Stimulated activated CD4-positive, alpha-beta T cell treated with anti-CD3 and anti-CD28 coated beads, Interleukin-12 subunit alpha, Interleukin-12 subunit beta, amount 100 ng/mL, for 4 hours (primary cell): Measurements from ENCODE around the gene NFE2L1.
A peak's percentile ranks its signal among the peaks of the same experiment; 100 is the strongest.
"Not testable (repeated sequence)": the region's sequence is repeated elsewhere in the genome, so short reads cannot be mapped to it uniquely, and the experiment has no call there.

ENCODE experiments used
- DNase-seq: peaks from one replicate; pipeline ENCODE4 v3.0.0-alpha.2; 2020

Gene NFE2L1

DNA sequence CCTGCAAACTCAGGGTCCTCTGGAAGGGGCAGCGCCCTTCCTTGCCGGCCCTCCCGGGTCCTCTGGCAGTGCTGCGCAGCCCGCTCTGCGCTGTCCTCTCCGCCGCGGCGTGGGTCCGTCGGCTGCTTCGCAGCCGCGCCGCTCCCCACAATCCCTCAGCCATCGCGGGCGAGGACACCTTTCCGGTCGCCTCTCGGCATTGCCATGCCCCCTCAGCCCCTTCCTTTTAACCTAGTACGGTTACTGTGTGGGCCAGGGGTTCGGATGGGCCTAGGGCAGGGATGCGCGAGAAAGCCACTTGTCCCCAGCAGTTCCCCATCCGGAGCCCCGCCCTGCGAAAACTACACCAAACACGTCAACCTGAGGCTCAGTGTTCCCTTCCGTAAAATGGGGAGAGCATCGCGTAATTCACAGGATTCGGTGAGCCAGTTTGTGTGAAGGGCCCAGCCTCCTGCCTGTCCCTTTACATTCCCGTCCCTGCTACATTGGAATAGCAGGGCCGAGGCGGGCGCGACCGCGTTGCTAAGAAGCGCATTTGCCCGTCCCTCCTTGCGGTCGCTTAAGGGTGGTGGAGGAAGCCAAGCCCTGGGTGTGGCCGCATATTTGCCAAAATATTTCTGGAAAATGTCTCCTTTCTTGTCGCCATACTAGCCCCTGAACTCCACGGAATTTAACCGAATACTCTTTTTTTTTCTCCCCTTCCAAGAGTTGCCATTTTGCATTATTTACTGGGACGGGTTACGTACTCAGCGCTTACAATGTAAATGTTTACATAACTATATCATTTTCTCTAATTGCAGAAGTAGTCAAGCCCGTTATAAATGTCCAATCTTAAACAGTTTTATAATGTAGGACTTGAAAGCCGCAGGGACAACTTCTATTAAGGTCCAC is 23.8 kb upstream of the NFE2L1 start:
- DNase-seq, result peak; percentile 25

DNA sequence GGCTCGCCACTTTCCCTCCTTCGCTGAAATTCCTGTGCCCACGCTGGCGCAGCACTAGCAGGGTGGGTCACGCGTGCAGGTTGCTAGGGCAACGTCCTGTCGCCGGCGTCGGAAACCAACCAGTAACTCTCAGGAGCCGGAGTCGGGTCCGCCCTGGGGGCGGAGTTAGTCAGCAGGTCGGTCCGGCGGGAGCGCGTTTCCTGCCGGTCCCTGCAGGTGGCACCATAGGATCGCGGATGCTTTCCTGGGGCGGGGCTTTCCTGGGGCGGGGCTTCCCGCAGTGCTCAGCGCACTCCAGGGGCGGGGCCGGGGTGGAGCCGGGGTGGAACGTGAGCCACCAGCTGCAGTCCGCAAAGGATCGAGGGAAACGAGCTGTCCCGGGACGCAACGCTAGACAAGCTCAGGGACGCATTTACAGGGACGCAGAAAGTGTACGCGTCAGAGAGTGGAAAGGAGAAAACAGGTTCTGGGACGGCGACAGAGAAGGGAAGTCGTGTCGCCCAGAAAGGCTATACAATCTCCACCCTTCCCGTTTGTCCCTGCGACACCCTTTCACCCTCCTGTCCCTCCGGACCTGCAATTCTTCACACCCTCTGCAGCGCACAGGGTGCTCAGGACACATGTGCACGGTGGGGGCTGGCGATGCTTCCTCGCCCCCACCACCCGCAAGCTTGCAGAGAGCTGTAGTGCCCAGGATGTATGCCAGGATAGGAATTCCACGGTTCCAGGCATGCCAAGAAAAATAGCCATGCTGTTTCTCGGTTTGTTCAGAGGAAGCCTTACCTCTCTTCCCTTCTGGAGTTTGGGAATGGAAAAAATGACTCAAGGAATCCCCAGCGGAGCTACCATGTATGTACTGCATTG is 22.9 kb upstream of the NFE2L1 start:
- peak; percentile 99 for DNase-seq

DNA sequence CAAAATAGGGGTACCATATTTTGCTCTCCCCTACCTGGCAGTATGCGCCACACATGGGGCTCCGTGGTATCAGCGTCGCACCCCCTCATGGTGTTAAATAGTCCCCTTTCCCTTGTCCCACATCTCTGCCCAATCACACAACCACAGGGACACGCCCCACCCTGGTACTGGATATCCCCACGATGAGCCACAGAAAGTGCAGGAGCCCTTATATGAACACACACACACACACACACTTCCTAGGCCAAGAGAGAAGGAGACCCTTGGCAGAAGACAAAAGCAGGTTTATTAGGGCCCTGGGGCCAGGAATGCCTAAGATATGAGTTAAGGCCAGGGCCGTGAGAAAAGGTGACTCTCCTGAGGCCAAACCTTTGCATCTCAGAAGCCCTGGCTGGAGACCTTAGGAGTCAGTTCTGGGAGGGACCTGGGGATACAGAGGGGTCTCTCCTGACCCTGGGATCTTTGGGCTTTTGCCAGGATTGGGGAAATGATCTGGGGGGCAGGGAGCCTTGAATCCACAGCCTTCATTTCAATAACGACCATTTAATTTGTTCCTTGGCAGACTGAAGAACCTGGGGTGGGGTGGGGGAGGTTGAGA is 22.2 kb upstream of the NFE2L1 start:
- no peak for DNase-seq

DNA sequence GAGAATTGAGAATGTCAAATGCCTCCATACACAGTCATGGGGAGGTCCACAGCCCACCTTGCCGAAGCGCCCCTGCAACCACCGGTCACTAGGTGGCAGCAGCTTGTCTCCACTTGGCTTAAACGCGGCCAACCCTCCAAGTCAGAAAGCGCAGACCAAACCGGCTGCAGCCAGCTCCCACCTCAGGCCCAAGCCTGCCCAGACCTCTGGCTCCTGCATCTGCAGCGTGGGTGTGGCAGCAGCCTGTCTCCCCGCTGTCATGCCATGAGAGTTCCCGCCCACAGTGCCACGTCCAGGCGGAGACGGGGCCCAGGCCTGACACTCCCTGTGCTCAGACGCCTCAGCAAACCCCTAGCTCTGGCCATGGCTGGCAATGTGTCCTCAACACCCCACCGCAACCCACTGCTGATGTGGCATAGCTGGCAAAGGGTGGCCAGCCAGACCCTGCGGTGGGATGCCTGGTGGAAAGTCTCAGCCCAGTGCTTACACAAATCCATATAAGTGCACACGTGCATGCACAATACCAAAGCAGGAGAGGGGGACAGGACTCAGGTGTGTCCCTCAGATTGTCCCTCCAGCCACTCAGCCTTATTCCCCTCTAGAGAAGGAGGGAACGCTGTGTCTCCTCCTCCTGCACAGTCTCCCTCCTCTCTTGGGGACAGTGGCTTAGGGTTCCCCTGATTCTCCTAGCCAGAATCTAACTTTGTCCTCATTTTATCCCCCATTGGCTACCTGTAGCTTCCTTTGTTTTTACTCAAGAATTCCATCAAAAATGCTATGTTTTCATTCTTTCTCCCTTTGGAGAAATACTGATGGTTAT is 21.4 kb upstream of the NFE2L1 start:
- DNase-seq, result peak; percentile 68

DNA sequence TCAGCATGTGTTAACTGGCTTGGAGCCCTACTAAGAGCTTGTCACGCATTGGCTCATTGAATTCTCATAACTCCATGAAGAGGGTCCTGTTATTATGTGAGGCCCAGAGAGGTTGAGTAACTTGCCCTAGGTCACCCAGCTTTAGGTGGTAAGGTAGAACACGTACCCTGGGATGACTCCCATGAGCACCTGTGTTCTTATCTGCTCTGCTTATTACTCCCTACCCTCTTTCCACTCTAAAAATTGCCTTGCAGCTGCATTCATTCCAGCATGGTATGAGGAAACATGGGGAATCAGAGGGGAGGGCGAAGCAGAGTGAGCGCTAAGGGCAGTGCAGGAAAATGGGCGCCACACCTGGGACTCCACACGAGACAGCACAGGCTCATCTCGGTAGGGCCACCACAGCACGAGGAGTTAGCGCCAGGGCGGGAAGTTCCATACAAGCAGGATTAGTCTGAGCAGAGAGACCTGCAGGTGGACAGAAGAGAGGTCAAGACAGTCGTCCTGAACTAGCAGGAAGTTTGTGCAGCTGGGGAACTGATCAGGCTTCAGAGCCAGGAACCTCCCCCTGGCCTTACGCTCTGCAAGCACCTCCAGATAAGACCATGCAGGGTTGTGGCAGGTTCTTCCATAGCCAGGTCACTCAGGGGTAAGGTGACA is 20.7 kb upstream of the NFE2L1 start:
- DNase-seq, result no peak

DNA sequence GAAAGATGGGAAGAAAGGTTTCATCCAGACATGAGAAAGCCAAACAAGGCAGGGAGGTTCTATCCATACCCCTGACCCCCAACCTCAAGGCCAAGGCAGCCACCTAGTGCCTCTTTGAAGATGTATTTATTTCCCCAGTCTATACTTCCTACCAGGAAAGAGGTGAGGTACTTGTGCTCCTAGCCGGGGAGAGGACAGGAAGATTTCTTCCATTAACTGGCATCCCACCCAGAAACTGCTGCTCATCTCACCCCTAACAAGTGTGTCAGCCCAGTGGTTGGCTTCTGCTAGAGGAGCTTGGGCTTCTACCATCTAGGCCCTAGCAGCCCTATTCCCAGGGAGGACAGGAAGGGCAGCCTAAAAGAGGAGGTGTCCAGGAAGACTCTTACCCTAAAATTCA is 19.4 kb upstream of the NFE2L1 start:
- no peak for DNase-seq

DNA sequence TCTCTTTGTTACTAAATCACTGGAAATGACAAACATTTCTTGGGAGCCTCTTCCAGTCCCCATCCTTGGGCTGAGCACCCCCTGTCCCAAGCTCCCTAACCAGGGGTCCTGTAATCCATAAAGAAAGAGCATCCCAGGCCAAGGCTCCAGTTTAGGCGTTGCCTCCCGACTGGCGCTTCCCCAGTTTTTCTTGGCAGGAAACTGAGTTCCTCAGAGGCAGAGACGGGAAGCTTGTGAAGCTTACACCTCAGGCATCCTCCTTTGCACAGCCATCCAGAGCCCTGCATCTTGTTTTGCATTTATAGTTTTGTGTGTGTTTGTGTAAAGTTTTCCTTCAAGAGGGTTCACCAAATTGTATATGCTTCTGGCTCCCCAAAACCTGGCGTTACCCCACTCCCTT is 17.6 kb upstream of the NFE2L1 start:
- no peak for DNase-seq

DNA sequence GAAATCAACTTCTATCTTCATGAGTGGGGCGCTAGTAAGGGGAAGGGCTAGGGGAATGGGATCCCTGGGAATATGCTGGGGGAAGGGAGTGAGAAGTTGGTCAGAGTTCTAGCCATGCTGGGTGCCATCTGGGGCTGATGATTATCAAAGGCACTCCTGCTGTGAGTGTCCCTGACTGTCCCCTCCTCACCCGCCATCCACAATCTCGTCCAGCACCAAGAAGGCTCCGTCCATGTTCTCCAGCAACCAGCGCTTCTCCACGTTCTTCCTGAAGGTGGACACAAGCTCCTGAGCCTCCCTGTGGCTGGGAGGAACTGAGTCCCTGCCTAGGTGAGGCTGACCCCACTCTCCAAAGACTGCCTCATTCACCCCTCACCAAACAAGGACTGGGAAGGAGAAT is 16.2 kb upstream of the NFE2L1 start:
- DNase-seq, result no peak

DNA sequence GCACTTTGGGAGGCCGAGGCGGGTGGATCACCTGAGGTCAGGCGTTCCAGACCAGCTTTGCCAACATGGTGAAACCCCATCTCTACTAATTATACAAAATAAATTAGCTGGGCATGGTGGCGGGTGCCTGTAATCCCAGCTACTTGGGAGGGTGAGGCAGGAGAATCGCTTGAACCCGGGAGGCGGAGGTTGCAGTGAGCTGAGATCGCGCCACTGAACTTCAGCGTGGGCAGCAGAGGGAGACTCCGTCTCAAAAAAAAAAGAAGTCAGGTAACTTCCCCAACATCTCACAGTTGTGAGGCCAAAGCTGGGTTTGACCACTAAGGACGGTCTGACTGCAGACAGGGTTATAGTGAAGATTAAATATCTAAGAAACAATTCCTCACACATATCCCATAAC is 13.4 kb upstream of the NFE2L1 start:
- not testable (repeated sequence) for DNase-seq

DNA sequence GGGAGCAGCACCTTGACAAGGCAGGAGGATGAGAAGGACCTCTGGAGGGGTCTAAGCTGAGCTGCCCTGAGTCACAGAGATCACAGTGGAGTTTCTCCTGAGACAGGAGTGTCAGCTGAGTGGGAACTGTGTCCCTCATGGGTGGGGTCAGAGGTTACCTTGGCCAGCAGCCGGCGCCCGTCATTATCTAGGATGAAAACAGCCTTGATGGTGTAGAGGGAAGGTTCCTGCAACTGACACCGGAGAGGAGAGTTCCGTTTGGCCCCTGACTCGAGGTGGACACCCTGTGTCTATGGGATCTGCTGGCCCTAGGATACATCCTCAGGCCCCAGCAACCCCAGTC is 11.5 kb upstream of the NFE2L1 start:
- no peak for DNase-seq

DNA sequence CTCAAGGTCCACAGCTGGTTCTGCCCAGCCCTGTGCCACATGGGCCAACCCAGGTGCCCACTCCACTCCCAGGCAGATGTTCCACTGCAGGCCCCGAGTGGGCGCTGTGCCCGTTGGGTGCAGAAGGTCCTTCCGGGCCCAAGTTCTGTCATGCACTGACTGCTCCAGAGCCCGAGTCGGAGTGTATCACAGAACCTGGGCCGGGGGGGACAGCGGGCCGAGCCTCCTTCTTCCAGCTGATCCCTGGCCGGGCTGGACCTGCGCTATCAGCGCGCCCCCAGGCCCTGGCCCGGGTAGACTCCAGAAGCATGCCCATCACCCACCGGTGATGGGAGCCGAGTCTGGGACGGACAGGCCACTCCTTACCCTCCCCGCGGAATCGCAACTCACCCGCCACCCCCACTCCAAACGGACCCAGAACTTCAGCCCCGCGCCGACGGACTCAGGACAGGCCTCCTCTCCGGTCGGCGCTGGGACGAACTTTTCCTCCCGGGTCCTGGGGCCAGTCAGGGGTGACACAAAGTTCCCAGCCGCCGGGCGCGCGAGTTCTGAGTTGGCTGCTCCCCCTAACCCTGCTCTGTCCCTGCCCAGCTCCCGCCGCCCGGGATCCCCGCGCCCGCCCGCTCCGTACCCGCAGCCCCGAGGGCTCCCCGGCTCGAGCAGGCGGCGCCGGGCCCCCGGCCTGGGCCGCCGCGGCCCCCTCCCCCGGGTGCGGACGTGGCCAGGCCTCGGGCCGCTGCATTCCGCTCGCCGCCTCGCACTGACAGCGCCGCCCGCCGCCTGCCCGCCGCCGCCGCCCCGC is 10.9 kb upstream of the NFE2L1 start, which contains the start of gene COPZ2:
TSS of gene COPZ2 (minus strand) at position 762 of the 802 bp plus-strand sequence. CDS start at position 742, 20 bp downstream.
- DNase-seq, result peak; percentile 50

DNA sequence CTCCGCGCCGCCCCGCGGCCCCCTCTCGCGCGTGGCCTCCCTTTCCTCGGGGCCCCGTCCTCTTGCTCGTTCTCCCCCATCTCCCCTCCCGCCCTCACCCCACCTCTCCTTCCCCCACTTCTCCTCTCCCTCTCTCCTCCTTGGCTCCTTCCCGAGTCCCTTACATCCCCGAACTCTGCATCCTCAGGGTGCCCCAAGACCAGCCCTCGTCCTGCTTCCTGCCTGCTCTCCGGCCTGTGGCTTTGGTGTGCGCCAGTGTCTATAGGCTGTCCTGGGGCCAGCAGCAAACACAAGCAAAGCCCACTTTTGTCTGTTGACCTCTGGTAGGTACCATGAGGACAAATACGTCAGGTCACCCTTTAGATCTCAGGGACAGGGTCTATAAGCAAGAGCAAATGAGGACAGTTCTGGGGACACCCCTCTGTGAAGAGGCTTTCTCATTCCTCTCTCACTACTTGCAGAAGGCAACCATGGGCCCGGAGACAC is 10.3 kb upstream of the NFE2L1 start:
- DNase-seq, result no peak

DNA sequence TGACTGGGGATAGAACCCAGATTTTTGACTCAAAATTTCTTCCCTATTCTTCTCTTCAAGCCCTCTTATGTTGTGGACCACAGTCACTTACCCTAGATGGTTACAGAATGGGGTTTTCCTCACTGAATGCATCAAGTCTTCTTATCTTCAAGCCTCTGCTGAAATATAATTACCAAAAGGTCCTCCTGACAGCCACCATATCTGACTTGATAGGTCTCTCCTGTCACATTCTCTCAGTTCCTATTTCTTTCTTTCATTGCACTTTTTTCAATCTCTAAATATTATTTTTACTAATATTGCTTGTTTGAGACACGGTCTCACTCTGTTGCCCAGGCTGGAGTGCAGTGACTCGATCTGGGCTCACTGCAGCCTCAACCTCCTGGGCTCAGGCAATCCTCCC is 9.5 kb upstream of the NFE2L1 start:
- no peak for DNase-seq

DNA sequence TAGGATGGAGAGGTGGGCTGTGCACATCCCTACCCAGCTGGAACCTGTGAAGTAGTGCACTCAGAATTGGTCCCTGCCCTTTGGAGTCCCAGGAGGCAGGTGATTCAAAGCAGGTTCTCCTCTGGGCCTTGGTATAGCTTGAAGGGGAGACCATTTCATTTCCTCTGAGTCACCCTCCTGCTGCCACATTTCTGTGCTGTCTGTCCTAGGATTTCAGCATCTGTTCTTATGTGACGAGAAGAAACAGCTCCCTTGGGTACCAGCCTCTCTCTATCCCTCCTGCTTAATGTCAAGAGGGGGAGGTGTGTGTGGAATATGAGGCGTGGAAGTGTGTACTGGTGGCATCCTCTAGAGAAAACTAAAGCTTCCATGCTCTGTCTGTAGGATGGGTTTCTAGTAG is 5.0 kb upstream of the NFE2L1 start:
- no peak for DNase-seq

DNA sequence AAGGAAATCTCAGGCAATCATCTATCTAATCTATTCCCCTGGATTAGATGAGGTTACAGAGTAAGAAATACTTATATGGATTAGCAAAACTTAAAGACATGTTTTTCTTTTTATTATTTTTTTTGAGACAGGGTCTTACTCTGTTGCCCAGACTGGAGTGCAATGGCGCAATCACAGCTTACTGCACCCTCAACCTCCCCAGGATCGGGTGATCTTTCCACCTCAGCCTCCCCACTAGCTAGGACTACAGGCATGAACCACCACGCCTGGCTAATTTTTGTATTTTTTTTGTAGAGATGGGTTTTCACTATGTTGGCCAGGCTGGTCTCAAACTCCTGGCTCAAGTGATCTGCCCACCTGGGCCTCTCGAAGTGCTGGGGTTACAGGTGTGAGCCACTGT is 3.3 kb upstream of the NFE2L1 start:
- no peak for DNase-seq

DNA sequence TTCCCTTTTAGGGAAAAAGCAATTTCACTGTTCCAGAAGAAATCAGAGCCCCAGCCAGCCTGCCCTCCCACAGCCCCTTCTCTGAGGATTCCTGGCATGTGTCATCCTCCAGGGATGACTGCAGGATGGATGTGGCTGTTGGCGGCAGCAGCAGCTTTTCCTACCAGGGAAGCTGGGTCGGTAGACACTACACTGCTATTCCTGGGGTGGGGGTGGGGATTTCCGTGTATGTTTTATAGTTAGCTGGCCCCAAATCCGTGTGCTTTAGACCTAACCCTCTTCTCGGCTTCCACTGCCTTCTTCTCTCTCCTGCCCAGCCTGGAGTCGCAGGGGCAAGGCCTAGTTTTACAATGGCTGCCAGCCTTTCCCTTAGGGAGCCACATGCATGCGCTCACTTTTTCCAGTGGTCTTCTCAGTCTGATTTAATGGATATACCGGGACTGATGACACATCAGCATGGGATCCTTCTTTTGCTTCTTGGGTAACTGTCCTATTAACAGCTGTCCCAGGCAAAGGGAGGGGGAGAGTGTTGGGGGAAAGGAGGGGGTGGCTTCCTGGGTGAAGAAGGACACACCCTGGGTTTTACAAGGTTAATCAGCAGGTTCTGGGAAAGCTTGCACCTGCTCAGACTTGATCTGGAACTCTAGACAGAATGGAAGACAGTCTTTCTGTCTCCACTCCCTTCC is 2.7 kb upstream of the NFE2L1 start:
- DNase-seq, result no peak

DNA sequence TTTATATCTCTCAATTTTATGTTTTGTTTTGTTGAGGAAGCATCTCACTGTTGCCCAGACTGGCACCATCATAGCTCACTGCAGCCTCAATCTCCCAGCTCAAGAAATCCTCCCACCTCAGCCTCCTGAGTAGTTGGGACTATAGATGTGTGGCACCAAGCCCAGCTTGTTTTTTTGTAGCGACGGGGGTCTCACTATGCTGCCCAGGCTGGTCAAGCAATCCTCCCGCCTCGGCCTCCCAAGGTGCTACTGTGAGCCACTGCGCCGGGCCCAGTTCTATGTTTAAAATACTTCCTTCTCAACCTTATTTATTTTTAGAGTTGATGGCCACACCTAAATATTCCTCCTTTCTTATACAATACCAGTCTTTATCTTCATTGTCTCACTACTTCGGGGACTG is 1.9 kb upstream of the NFE2L1 start:
- no peak for DNase-seq

DNA sequence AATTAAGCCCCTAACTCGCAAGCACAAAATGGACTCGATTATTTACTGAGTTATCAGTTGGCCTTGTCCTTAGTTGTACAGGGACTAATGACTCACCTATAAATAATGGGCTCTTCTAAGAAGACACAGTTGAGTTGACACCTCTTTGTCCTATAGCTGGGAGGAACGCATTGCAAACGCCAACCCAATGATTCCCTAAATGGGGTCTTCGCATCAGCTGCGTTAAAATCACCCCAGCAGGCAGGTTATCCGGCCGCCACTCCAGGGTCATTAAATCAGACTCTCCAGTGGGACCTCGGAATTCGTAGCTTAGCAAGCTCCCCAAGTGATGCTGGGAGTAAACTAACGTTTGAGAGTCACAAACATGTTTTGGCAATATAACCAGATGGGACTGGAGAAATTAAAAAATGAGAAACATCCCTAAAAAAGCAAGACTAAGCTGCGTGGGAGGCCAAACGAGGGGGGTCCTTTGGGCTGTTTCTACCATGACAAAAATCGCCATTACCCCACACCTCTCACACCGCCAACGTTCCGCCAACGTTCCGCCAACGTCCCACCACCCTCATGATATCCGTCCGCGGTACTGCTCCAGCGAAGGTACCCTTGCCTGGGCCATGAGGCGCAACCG is 932 bp upstream of the NFE2L1 start:
- no peak for DNase-seq

DNA sequence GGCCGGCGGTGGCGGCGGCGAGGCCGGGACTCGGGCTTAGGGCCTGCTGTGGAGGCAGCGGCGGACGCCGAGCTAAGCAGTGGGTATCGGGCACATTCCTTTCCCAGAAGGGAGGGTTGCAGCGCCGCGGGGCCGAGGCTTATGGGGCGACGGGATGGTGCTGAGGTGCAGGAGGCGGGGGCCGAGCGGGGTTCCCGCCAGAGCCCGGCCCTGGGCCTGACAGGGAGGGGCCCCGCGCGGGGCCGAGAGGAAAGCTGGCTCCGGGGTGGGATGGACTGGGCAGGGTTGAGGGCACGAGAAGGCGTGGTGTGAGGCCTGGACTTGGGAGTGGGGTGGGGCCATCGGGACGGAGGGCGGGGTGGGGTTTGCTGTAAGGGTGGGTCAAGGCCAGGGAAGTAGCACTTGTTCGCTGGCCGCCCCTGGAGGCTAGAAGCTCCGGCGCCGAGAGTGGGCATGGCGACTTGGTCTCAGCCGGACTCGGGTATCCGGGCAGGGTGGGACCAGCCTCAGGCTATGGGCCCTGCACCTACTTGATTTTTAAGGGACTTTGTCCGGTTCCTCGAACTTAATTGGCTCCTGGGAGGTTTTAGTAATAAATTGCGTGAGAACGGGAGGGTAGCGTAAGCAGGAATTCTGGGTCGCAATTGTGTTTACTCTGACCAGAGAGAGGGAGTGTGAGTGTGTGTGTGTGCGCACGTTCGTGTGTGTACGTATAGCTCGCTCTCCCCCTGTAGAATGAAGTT is 396 bp downstream of the NFE2L1 start:
- peak; percentile 24 for DNase-seq
